IPS-11a (cell line): ENCODE measurements around the gene USP13.
"Not testable (repeated sequence)": the region's sequence is repeated elsewhere in the genome, so short reads cannot be mapped to it uniquely, and the experiment has no call there.

Experiments used
- H3K4me3 ChIP-seq: one replicate; pipeline ENCODE4 v1.5.1; 2013; ENCODE audit warnings: low read depth, low read length, control low read depth

The USP13 gene

DNA sequence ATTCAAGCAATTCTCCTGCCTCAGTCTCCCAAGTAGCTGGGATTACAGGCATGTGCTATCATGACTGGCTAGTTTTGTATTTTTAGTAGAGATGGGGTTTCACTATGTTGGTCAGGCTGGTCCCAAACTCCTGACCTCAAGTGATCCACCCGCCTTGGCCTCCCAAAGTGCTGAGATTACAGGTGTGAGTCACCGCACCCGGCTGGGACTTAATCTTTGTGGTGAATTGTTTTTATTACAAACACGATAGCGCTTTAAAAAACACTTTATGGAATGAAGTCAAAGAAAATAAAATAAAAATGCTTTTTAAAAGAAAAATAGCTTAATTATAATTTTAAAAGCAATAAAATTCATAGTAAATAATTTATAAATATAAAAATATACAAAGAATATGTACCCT lies 130.0 kb downstream of the USP13 start:
- not testable (repeated sequence) for H3K4me3 ChIP-seq

DNA sequence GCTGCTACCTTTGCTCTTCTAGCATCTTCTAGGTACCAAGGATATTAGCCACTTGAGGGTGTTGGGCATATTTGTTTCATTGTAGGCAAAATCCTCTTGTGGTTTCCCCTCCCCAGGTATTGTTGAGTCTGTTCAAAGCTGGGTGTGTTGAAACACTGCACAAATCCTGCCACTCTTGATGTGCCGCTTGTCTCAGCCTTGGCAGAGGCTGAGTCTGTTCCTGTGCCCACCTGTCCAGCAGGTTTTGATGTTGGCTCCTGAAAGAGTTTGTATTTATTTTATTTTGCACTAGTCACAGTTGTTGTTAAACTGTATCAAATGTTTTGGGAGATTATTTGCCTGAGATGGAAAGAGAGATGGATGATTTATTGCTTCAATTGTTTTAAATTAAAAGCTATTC lies 136.2 kb downstream of the USP13 start:
- no peak overlapping the region for H3K4me3 ChIP-seq

DNA sequence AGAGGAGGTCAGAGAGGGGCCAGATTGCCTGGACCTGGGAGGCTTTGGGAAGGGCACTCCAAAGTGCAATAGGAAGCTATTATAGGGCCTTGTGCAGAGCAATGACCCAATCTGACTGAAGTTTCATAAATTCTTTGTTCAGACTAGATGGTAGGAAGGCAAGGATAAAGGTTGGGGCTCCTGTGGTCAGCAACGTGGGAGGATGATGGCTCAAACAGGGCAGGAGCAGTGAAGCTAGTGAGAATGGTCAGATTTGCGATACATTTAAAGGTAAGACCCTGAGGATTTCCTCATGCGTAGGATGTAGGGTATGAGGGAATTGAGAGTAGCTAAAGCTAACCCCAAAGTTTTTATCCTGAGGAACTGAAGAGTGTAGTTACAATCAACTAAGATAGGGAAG lies 139.0 kb downstream of the USP13 start:
- no peak overlapping the region for H3K4me3 ChIP-seq

DNA sequence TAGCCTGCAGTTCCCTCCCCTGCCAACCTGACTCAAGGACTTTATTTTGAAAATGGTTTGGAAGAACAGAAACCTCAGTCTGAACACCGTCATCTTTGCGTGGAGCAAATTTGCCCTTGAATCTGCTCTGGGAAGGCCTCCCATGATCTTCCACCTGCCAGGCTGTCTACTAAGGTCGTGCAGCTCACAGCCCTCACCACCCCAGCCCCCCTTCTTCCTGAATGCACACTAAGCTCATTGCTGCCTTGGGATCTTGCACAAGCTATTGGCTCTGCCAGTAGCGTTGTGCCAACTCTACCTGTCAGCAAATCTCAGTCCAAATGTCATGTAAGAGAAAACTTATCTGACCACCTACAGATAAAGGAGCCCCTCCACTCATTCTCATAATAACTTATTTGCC lies 141.5 kb downstream of the USP13 start:
- no peak overlapping the region for H3K4me3 ChIP-seq

DNA sequence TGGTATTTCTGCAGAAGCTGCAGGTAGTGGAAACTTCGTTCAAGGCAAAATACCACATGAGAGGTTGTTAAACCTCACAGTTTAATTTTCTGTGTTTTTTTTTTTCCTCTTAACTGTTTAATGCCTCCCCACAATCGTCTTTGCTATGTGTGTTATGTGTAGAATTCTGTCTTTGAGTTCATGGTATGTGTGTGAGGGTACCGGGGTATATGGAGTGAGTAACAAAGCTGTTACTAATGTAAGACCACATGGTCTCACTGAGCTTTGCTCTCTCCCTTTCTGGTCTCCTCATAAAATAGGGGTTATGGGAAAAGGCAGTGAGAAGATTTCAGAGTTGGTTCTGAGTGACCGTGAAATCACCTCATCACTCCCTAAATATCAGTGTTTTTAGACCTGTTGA lies 143.6 kb downstream of the USP13 start:
- no peak overlapping the region for H3K4me3 ChIP-seq

DNA sequence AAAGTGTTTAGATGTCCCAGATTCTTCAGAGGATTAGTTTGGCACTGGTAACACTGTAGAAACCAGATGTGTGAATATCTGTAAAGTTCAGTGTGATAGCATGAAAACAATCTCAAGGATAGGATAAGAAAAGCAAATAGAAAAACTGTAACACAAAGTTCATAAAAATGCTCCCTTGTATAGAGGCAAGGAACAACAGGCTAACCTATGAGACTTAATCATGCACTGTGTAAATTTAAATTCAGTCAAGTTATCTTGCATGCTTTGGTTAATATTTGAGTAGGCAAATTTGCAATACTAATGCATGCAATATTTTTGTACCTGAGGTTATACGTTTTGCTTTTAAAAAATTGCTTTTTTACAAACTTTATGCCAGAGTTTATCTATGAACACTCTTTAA lies 144.4 kb downstream of the USP13 start:
- no peak overlapping the region for H3K4me3 ChIP-seq

DNA sequence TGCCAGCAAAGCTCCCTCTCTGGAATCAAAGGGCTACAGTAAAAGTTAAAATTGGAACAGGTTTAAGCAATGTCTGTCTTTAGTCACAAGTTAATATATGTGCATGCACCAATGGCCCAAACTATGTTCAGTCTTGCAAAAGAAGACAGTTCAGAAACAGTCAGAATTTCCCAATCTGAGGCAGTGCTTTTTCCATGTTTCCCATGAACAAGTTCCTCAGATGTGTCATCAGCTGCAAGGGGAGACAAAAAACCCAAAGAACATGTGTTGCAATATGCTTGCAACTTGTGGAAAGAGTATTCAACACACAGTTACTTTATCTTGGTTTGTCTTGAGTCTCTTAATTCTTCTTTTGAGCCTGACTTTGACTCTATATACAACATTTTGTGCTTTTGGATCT lies 148.4 kb downstream of the USP13 start:
- no peak overlapping the region for H3K4me3 ChIP-seq

DNA sequence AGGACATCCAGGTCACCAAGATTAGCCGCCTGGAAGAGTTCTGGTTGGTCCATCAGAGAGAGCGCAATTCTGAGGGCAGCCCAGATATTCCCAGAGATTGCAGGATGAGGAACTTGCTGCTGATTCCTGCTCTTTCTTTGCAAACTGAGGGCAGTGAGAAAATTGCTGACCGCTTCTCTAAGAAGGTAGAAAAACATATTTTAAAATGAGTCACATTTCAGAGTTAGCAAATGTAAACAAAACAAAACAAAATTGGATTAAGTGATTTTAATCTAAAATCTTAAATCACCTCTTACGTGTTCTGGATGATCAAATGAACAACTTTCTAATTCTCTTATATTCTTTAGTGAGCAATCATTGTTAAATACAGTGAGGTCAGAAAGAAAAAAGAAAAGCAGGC lies 149.0 kb downstream of the USP13 start:
- H3K4me3 ChIP-seq = no peak overlapping the region

DNA sequence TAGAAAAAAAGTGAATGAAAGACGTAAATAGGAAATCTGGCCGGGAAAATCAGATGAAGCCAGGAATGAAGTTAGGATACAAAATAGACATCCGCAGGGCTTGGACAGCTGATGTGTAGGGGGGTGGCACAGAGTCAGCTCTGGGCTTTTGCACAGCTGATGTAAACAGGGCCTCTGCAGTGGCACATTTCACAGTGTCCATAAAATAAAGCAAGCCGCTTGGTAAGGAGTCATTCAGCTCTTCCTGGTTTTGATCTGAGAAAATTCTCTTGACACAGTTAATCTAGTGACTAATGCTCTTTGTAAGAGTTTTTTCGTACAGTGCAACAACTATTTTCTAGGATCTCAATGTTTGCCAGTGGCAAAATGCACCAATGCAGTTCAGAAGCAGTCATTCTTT lies 153.3 kb downstream of the USP13 start:
- no peak overlapping the region for H3K4me3 ChIP-seq

DNA sequence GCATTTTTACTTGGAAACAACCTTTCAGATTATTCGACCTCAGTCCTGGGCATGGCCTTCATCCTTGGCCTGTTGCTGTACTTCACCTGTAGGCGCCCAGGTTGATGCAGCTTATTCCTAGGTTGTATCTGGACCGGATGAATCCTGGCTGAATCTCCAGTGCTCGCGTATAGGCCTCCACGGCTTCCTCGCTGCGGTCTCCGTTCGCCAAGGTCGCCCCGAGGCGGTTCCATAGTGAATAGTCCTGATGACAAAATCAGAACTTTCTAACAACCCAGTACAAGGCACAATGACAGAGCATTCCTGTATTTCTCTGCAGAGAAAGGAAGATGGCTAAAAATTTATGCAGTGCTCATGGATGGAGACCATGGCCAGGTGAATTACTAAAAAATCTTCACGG lies 154.7 kb downstream of the USP13 start:
- H3K4me3 ChIP-seq = no peak overlapping the region

DNA sequence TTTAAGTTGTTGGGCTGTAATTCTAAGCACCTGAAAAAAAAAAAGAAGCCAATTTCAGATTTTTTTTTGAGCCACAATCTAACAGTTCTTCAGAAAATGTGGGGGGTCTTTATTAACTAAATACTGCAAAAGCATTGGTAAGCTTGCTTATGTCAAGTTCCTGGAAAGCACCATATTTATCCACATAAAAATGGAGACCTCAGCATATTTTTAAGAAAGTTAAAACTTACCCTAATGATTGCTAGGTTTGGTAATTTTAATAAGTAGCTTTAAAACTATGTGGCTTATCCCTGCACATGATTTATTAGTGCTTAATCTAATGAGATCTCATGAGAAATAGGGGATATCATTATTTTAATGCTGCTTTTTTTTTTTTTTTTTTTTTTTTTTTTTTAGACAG lies 156.8 kb downstream of the USP13 start:
- no peak overlapping the region for H3K4me3 ChIP-seq

DNA sequence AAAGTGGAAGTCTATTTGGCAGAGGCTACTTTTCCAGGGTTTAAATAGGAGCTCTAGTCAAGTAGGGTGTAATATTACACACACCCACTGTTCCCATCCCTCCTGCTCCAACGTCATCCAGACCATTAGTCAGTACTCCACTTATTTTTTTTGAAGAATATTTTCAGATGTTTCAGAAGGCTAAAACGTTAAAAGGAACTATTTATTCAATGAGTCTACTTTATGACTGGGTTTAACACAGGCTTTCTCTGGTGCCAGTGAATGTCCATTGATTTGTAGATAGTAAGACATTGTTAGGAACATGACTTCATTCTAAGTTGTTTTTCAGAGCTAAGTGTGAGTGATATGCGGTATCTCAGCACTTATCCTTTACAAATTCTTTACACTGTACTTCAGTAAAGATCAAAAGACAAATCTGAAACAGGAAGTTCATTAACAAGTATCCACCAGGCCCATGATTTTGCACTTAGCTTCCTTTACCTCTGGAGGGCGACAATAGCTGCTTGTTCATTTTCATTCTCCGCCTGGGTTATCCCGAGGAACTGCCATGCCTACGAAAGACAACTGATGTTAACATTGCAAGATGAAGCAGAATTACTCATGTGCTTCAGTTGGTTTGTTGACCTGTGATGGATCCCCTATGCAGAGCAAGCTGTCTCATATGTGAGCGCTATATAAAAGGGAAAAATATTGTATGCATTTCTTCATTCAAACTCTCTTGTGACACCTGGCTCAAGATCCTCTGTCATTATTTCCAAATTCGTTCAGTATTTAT lies 158.7 kb downstream of the USP13 start:
- H3K4me3 ChIP-seq = no peak overlapping the region

DNA sequence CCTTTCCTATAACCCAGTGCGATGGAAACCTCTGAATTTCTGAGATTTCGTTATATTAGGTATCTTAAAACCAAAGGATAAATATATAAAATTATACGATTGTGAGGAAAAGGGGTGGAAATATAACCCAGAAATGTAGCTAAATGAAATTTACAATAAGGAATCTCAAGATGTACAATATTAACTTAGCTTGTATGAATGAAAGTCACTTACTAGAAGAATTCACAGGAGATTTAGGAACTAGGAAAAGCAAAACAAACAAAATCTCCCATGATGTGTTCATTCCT lies 159.2 kb downstream of the USP13 start:
- H3K4me3 ChIP-seq = no peak overlapping the region

DNA sequence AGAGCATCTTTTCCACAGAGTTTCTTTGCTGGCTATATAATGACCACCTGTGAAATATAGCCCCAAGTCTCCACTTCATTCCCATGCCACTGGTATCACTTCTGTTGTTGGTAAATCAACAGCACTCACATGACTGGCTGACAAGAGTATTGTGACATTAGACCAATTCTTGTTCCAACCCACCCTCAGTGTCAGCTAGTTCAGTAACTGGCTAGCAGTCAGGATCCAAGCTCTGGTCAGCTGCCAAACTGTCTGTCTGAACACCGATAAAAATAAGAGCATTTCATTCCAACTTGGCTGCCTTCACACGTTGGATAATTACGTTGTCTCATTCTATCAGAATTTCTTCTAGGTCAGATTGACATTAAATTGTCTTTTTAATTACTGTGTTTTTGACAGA lies 166.5 kb downstream of the USP13 start:
- H3K4me3 ChIP-seq = no peak overlapping the region

DNA sequence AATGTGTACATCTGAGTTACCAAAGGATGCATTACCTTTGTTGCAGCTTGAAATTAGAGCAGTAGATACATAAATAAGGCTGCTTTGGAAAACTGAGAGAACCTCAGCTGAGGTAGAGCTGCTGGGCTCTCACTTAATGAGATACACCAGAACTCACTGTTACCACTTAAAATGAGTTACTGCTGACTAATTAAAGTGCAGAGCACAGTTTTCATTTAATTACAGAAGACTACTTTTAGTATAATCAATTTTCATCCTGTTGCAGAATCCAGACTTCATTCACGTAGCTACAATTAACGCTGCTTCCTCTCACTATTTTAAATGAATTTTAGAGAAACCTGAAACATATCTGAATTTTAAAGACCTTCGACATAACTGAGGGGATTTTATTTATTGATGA lies 169.5 kb downstream of the USP13 start:
- H3K4me3 ChIP-seq = no peak overlapping the region

DNA sequence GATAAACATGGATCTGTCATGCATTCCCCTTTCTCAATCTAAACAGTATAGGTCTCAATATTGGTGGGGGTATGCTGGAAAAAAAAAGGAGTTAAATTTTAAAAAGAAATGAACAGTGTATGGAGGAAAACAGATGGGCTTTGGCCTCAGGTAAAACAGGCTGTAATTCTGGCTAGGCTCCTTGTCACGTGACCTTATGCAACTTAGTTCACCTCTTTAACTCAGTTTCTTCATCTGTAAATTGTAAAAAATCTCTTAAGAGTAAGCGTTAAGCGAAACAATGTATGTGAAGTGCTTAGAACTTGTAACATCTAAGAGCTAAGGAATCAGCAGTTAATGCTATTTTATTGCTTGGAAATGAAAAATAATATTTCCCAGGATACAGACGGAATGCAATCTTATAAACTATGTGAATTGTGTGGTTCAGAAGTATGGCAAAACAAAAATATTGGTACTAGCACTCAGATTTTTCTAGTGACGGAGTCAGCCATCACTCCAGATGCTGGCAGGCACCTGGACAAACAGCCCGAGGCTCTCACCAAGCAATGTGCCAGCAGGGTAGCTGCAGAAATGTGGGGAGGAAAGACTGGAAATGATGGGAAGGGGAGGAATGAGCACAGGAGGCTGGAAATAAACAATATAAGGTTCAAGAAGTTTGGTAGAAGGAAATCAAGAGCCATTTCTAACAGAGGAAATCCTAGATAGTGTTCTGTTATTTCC lies 172.8 kb downstream of the USP13 start:
- H3K4me3 ChIP-seq = no peak overlapping the region

DNA sequence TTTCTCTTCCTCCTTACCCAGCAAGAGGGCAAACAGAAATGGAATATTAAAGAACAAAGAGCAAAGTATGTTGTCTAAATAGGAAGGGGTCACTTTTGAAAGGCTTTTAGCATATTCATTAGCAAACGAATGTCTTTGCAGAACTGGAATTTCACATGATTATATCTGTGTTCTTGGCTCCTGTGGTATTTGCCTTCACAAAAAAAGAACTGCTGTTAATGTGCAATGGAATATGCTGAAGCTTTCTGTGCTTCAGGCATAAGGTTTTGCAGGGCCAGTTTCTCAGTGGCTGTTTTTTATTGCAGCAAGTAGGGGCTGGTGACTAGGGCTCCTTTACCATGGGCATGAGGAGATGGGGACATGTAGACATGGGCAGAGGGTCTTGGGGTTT lies 173.4 kb downstream of the USP13 start:
- no peak overlapping the region for H3K4me3 ChIP-seq

DNA sequence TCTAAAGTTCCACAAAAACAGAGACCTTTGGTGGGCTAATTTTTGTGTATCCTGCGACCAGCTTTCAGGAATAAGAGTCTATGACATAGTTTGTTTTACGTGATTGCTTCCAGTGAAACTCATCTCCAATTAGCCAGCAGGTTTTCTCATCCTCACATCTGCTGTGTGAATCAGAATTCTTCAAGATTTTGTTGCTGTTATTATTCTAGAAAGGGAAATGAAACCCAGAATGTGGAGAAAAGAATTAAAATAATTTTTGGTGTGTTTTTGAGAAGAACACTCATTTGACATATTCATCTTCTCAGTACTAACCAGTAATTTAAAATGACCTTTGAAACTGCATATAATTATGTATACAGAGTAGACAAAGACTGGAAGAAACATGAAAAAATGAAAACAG lies 175.9 kb downstream of the USP13 start:
- H3K4me3 ChIP-seq = no peak overlapping the region

DNA sequence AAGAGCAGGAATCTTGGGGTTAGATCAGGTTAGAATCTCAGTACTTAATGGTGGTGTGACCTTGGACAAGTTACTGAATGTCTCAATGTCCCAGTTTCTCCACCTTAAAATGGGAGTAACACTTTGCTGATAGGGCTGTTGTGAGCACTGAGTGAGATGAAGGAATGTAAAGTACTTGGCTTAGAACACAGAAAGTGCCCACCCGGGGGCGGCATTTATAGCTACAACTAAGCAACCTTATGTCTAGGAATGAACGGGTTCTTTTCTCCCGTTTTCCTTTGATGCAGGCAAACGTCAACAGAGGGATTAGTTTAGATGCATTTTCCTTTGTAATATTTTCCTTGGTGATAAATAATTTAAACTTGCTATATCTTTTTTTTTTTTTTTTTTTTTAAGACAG lies 176.6 kb downstream of the USP13 start:
- H3K4me3 ChIP-seq = no peak overlapping the region

DNA sequence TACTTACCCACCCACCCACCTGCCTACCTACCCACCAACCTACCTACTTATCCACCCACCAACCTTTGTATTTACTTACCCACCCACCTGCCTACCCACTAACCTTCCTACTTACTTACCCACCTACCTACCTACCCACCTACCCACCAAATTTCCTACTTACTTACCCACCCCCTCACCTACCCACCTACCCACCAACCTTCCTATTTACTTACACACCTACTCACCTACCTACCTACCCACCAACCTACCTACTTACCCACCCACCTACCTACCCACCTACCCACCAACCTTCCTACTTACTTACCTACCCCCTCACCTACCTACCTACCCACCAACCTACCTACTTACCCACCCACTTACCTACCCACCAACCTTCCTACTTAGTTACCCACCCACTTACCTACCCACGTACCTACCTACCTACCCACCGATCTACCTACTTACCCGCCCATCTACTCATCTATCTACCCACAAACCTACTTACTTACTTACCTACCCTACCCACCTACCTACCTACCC lies 179.6 kb downstream of the USP13 start:
- H3K4me3 ChIP-seq = no peak overlapping the region

DNA sequence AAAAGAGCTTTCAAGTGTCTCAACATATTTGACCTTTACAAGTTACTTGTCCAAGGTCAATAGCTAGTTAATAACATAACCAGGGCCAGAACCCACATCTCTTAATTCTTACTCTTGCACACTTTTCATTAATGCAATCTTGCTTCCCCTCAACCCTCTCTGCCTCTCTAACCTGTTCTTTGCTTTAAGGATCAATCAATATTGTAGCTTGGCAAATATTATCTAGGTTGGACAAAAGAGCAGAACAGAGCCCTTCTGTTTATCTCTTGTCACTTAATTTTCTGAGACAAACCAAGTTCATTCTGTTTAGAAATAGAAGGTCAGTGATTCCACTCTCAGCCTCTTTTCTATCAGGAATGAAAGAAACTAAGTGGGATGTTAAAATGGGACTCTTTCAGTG lies 180.5 kb downstream of the USP13 start:
- no peak overlapping the region for H3K4me3 ChIP-seq

DNA sequence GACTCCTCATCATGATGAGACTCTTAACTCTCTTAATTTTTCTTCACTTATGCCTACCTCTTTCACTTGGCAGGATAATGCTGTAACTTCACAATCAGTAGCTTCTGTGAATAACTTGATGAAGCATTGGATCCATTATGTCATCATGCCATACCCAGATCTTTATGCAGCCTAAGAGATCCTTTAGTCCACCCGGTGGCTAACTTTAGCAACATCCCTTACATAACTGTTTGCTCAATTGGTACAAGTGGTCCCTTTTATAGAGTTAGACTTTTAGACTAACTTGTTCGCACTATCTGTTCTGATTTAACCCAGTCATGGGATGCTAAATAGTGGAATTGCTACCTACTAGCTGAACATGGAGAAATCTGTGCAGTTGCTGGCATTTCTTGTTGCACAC lies 184.5 kb downstream of the USP13 start:
- no peak overlapping the region for H3K4me3 ChIP-seq
